Activated naive CD4-positive, alpha-beta T cell treated with anti-CD3 and anti-CD28 coated beads, Interleukin-2, amount 50 U/mL, for 72 hours (primary cell): Measurements from ENCODE around the gene NTRK3. TPM values are rescaled to one million over a fixed set of nuclear protein-coding genes. Genes with fewer than 3 reads are reported as not detected.

Experiments
- ATAC-seq, 2 donors: fragments of 150-1000 bp; cut with Tn5 transposase; 2 replicates each; pipeline ENCODE4 v1.10.0; 2021; ENCODE audit warnings: mild to moderate bottlenecking in 2 of 2, moderate library complexity in 2 of 2
- DNase-seq, 2 donors: peaks; one replicate each; pipeline ENCODE4 v3.0.0; 2021 to 2022; ENCODE audit warnings: low spot score in 2 of 2
- H3K27ac Mint-ChIP-seq, 2 donors: one replicate each; pipeline ENCODE4 v1.8.0; 2022; ENCODE audit warnings: mild to moderate bottlenecking in 2 of 2, mixed read lengths in 2 of 2
- H3K36me3 Mint-ChIP-seq, 2 donors: one replicate each; pipeline ENCODE4 v1.8.0; 2022; ENCODE audit warnings: mixed read lengths in 2 of 2
- H3K9me3 Mint-ChIP-seq, 2 donors: one replicate each; pipeline ENCODE4 v1.8.0; 2022; ENCODE audit warnings: mixed read lengths in 2 of 2
- total RNA-seq, 2 donors: library from RNA; stranded (reverse); gene quantifications; one replicate each; pipeline ENCODE4 v1.2.3, GENCODE V29; 2022

NTRK3 gene
- total RNA-seq, 2 donors from 2014 or later = 0.71 to 4.0 TPM

- H3K36me3 Mint-ChIP-seq = no peaks in the 10 kb centered on the region
- H3K27ac Mint-ChIP-seq = no peak overlapping the region
- no peaks in the 10 kb centered on the region for H3K9me3 Mint-ChIP-seq
- no peak for DNase-seq
- no peak for ATAC-seq
These were observed 37.9 kb downstream of the NTRK3 start for GRCh38 chr15:88218557-88219221.

GRCh38 chr15:88215066-88215648 is 41.4 kb downstream of the NTRK3 start:
- DNase-seq (no peak), ATAC-seq (no peak)
- Mint-ChIP-seq H3K9me3 (no peaks in the 10 kb centered on the region), H3K27ac (no peak overlapping the region), H3K36me3 (no peaks in the 10 kb centered on the region)

GRCh38 chr15:88209111-88209510 is 47.4 kb downstream of the NTRK3 start:
- no peak for ATAC-seq
- no peak for DNase-seq
- no peak overlapping the region for H3K27ac Mint-ChIP-seq
- no peaks in the 10 kb centered on the region for H3K9me3 Mint-ChIP-seq
- no peaks in the 10 kb centered on the region for H3K36me3 Mint-ChIP-seq

DNA sequence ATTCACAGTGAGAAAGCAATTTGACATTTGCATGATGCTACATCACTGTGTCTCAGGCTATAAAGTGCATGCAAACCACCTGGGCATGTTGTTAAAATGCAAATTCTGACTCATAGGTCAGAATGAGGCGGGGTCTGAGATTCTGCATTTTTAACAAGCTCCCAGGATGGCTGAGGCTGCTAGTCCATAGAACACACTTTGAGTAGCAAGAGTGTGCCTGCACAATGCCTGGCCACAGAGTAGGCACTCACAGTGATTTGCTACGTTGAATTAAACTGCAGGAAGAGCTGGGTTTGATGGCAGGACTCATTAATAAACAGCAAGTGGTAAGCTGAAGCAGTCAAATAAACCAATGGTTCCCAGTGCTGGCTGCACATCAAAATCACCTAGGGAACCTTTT is 48.1 kb downstream of the NTRK3 start:
- no peak for DNase-seq
- no peaks in the 10 kb centered on the region for H3K9me3 Mint-ChIP-seq
- ATAC-seq = no peak
- H3K27ac Mint-ChIP-seq = no peak overlapping the region
- H3K36me3 Mint-ChIP-seq = no peaks in the 10 kb centered on the region

DNA sequence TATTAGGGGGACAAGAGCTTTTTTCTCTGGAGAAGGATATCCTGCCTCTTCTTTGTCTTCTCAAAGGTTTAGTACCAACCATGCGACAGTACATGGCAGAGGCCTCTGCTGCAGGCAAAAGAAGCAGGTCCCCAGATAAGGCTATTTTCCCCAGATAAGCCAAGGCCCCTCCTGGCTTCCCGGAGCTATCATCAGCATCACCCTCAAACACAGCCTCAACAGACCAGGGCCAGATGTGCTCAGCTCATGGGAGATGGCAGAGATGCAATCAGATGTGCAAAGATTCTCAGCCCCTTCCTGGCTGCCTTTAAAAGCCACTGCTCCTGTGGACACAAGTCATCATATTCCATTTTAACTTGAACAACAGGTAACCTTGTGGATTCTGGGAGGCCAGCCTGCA is 49.0 kb downstream of the NTRK3 start:
- Mint-ChIP-seq H3K36me3 (no peaks in the 10 kb centered on the region), H3K27ac (no peak overlapping the region), H3K9me3 (no peaks in the 10 kb centered on the region)
- ATAC-seq (no peak), DNase-seq (no peak)

DNA sequence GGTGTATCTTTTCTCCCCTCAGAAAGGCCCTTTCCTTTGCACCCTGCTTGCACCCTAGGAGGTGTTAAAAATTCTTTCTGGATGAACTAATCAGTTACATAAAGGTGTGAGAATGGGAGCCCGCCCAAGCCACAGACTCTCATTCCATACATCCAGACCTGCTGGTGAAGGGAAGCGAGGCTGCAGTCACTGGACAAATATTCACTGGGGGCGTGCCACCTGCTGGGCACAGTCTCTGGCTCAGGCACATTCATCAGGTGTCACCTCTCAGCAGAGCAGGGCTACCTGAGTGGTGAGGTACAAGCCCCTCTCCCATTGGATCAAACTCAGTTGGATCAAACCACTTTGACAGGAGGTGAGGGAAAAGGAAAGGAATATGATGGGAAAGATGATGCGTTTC is 52.0 kb downstream of the NTRK3 start:
- H3K9me3 Mint-ChIP-seq = no peaks in the 10 kb centered on the region
- H3K36me3 Mint-ChIP-seq = no peaks in the 10 kb centered on the region
- ATAC-seq = no peak
- no peak overlapping the region for H3K27ac Mint-ChIP-seq
- no peak for DNase-seq

DNA sequence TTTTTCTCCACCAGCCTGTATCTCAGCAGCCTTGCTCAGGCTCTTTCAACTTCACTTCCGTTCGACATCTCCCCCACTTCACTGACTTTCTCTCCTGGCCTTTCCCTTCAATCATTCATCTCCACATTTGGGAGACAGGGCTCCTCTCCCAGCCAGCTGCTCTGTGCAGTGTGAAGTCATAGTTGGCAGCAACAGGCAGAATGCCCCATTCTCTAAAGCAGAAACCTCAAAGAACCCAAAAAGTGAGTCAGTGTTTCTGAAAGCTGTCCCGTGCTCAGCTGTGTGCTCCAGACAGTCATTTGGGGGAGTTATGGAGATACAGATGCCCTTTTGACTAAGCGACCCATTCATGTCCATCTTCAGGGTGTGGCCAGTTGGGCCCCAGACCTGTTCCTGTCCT is 54.3 kb downstream of the NTRK3 start:
- Mint-ChIP-seq H3K27ac (no peak overlapping the region), H3K9me3 (no peaks in the 10 kb centered on the region), H3K36me3 (no peaks in the 10 kb centered on the region)
- ATAC-seq (no peak), DNase-seq (no peak)

DNA sequence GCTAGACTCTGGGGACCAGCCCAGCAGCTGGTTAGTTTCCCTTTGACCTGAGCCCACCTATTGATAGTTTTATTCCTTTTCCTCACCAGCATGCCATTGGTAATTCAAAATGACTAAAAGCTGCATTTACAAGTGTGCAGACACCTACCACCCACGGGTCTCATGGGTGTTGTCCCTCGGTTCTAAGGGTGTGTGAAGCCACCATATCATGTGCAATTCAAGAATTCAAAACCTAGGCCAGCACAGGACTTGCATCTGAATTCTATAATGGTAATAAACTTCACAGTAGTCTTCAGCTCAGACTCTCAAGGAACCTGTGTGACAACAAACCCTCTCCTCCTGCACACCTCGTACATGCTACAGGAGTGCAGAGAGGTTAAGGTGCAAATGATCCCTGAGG is 55.3 kb downstream of the NTRK3 start:
- no peak overlapping the region for H3K27ac Mint-ChIP-seq
- DNase-seq = no peak
- no peak for ATAC-seq
- H3K9me3 Mint-ChIP-seq = peaks cover 0 to 3% of the 10 kb centered on the region in 2 donors
- no peaks in the 10 kb centered on the region for H3K36me3 Mint-ChIP-seq

DNA sequence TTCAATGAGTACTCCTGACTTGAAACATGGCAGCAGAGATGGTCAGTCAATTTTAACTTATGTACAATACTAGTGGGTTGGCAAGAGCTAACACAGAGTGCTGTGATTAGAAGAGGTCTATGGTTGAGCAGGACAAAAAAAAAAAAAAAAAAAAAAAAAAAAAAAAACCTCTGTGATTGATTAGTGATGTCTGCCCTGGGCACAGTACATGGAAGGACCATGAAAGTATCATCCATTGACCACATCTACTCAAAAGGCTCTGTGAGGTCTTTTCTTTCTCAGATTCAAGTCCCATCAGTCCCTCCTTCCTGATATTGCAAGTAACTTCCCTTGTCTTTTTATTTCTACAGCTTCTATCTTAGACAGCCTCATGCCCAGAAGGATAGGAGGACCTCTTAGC is 59.6 kb downstream of the NTRK3 start:
- Mint-ChIP-seq H3K36me3 (no peaks in the 10 kb centered on the region), H3K9me3 (peaks cover 0 to 3% of the 10 kb centered on the region in 2 donors), H3K27ac (no peak overlapping the region)
- no peak for DNase-seq
- ATAC-seq = no peak

GRCh38 chr15:88194162-88194561 is 62.4 kb downstream of the NTRK3 start:
- peaks cover 0 to 3% of the 10 kb centered on the region in 2 donors for H3K9me3 Mint-ChIP-seq
- H3K36me3 Mint-ChIP-seq = no peaks in the 10 kb centered on the region
- ATAC-seq = no peak
- no peak overlapping the region for H3K27ac Mint-ChIP-seq
- no peak for DNase-seq

- Mint-ChIP-seq H3K9me3 (peaks cover 0 to 3% of the 10 kb centered on the region in 2 donors), H3K27ac (no peak overlapping the region), H3K36me3 (no peaks in the 10 kb centered on the region)
- no peak for DNase-seq
- ATAC-seq = no peak
These were observed 63.1 kb downstream of the NTRK3 start for GRCh38 chr15:88193415-88193814.

DNA sequence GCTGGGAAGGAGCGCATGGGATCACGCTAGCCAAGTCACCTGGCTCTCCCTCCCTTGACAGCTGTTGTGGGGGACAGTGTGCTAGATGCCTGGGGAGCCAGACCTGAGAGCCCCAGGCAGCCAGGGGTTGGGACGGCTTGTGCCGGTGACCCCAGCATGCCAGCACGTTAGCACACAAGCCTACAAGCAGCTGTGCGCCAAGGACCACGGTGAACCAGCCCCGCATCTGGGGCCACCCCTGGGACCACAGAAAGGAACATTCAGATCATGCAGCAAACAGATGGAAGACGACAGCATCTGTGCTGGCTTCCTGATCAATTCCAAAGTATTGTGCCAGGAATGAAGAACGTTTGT is 64.8 kb downstream of the NTRK3 start:
- Mint-ChIP-seq H3K9me3 (peaks cover 0 to 3% of the 10 kb centered on the region in 2 donors), H3K36me3 (no peaks in the 10 kb centered on the region), H3K27ac (no peak overlapping the region)
- DNase-seq (no peak), ATAC-seq (no peak)

DNA sequence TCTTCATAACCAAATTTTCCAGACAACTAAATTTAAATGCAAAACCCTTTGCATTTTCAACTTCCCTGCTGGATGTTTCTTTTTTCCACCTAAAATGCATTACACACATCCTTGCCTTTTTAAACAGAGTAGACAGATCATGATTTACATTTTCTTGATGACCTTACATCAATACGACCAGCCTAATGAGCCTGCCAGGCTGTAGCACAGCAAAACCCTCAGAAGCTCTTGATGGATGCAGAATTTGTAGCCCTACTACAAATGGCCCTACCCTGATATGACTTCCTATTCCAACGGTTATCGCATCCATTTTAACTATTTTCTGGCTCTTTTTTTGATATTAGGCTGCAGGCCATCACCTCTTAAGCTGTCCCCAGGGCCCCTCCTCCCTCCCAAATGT is 66.3 kb downstream of the NTRK3 start:
- no peak for ATAC-seq
- H3K27ac Mint-ChIP-seq = no peak overlapping the region
- DNase-seq = no peak
- H3K36me3 Mint-ChIP-seq = no peaks in the 10 kb centered on the region
- H3K9me3 Mint-ChIP-seq = no peaks in the 10 kb centered on the region

DNA sequence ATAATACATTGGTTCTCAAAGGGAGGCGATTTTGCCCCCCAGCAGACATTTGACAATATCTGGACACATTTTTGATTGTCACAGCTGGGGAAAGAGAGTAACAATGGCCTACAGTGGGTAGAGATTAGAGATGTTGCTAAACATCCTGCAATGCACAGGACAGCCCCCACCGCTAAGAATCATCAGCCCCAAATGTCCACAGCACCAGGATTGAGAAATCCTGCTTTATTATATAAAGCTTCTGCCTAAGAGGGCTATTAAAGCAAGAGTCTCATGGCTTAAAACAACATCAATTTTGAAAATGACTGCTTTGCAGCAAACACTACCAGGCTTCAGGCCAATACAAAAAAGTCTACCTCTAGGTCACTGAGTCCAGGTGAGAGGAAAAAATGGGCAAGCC is 68.2 kb downstream of the NTRK3 start:
- ATAC-seq = no peak
- no peak overlapping the region for H3K27ac Mint-ChIP-seq
- H3K9me3 Mint-ChIP-seq = no peaks in the 10 kb centered on the region
- no peaks in the 10 kb centered on the region for H3K36me3 Mint-ChIP-seq
- DNase-seq = no peak

DNA sequence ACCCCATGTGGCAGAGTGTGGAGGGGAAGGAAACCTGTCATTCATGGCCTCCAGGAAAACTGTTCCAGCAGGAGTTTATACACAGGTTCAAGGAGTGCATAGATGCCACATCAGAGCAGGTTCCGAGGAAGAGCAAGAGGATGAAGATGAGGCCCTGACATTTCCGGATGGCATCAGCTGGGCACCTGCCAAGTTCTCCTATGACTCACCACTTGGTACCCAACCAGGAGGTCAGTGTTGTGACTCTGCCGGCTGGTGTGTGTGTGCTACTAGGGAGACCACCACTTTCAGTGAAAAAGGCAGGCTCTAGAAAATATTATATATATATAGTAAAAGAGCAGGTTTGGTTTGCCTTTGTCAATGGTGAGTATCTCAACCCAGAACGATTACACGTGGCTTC is 69.3 kb downstream of the NTRK3 start:
- no peaks in the 10 kb centered on the region for H3K36me3 Mint-ChIP-seq
- H3K27ac Mint-ChIP-seq = no peak overlapping the region
- DNase-seq (no peak), ATAC-seq (no peak)
- no peaks in the 10 kb centered on the region for H3K9me3 Mint-ChIP-seq

GRCh38 chr15:88185584-88185983 is 71.0 kb downstream of the NTRK3 start:
- H3K9me3 Mint-ChIP-seq = no peaks in the 10 kb centered on the region

DNA sequence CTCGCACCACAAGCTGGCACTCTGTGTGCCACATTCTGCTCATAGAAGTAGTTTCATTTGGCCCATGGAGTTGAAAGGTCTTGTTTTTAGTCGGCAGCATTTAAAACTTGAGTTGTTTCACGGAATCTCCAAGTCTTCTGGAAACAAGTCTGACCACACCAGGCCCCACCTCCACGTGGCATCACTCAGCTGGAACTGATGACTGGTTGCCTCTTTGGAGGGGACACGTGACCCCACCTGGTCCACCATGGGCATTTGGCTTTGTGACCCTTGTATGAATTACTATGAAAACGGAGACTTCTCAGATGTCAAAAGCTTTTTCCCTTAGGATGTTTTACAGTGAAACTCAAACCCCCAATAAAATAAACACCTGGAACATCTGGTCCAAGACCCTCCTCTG is 74.9 kb downstream of the NTRK3 start:
- no peak overlapping the region for H3K27ac Mint-ChIP-seq
- H3K36me3 Mint-ChIP-seq = no peaks in the 10 kb centered on the region
- DNase-seq (no peak), ATAC-seq (no peak)
- no peaks in the 10 kb centered on the region for H3K9me3 Mint-ChIP-seq

More at GRCh38 chr15:88185584-88185983, 71.0 kb downstream of the NTRK3 start:
- Mint-ChIP-seq H3K27ac (no peak overlapping the region), H3K36me3 (no peaks in the 10 kb centered on the region)
- ATAC-seq = no peak
- no peak for DNase-seq

DNA sequence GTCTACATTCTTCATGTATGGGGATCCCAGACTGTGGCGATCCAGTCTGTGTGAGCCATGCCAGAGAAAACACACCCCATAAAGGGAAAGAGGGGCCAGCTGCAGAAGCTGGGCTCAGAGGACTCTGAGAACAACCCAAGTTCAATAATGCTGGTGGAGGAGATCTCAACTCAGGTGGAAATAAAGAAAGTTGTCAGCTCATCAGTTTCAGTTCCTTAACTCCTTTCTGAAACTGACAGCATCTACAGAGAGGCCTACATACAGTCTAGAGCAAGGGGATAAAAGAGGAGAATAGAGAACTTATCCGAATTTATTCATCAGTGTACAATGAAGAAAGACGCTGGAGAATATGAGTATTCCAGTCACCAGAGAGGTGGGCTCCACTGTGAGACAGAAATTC is 77.0 kb downstream of the NTRK3 start:
- no peak for DNase-seq
- Mint-ChIP-seq H3K27ac (no peak overlapping the region), H3K36me3 (no peaks in the 10 kb centered on the region), H3K9me3 (no peaks in the 10 kb centered on the region)
- ATAC-seq = no peak
